KG1 (cell line): ENCODE results near the gene PSMD14.
"Not testable (repeated sequence)": the region's sequence is repeated elsewhere in the genome, so short reads cannot be mapped to it uniquely, and the experiment has no call there.

Source experiments
- DNase-seq: peaks from one replicate; lab custom pipeline; 2025; lab: John Stamatoyannopoulos, UW

The PSMD14 gene

GRCh38 chr2:161308178-161308955, at the start of gene PSMD14:
PSMD14 (plus strand) TSS chr2:161308425; CDS start chr2:161318826, 10,401 bp downstream.
- DNase-seq = peak; percentile 64

- DNase-seq = no peak
Observed at GRCh38 chr2:161265874-161266273, 42.4 kb upstream of the PSMD14 start.

GRCh38 chr2:161269111-161269510, 39.1 kb upstream of the PSMD14 start:
- DNase-seq = no peak

- DNase-seq = peak; percentile 59
Observed at GRCh38 chr2:161273038-161273760, 35.0 kb upstream of the PSMD14 start.

GRCh38 chr2:161278564-161279229, 29.5 kb upstream of the PSMD14 start:
- not testable (repeated sequence) for DNase-seq

GRCh38 chr2:161279230-161279815, 28.9 kb upstream of the PSMD14 start:
- not testable (repeated sequence) for DNase-seq

- DNase-seq = not testable (repeated sequence)
Observed at GRCh38 chr2:161280906-161281323, 27.3 kb upstream of the PSMD14 start.

- DNase-seq = not testable (repeated sequence)
Observed at GRCh38 chr2:161281615-161282310, 26.5 kb upstream of the PSMD14 start.

GRCh38 chr2:161282311-161282644, 25.9 kb upstream of the PSMD14 start:
- not testable (repeated sequence) for DNase-seq

GRCh38 chr2:161283926-161284325, 24.3 kb upstream of the PSMD14 start:
- no peak for DNase-seq

- no peak for DNase-seq
Observed at GRCh38 chr2:161303535-161304050, 4.6 kb upstream of the PSMD14 start.

GRCh38 chr2:161306919-161307318, 1.3 kb upstream of the PSMD14 start:
- no peak for DNase-seq

GRCh38 chr2:161307676-161308075, 549 bp upstream of the PSMD14 start:
- peak; percentile 62 for DNase-seq

GRCh38 chr2:161312996-161313395, 4.8 kb downstream of the PSMD14 start:
- DNase-seq = no peak

GRCh38 chr2:161315380-161315779, 7.2 kb downstream of the PSMD14 start:
- DNase-seq = no peak

- DNase-seq = no peak
Observed at GRCh38 chr2:161316701-161317100, 8.5 kb downstream of the PSMD14 start.

GRCh38 chr2:161321944-161322648, 13.9 kb downstream of the PSMD14 start:
- DNase-seq = no peak

- DNase-seq = no peak
Observed at GRCh38 chr2:161324876-161325275, 16.7 kb downstream of the PSMD14 start.

GRCh38 chr2:161327582-161327981, 19.4 kb downstream of the PSMD14 start:
- no peak for DNase-seq

GRCh38 chr2:161332371-161332967, 24.2 kb downstream of the PSMD14 start:
- no peak for DNase-seq
